Measurements from ENCODE around the gene ZNF592. TPM values are rescaled to one million over a fixed set of nuclear protein-coding genes. Genes with fewer than 3 reads are reported as not detected.

Gene ZNF592
- total RNA-seq, 1 donor from 2014 or later, result 13.3 TPM

DNA sequence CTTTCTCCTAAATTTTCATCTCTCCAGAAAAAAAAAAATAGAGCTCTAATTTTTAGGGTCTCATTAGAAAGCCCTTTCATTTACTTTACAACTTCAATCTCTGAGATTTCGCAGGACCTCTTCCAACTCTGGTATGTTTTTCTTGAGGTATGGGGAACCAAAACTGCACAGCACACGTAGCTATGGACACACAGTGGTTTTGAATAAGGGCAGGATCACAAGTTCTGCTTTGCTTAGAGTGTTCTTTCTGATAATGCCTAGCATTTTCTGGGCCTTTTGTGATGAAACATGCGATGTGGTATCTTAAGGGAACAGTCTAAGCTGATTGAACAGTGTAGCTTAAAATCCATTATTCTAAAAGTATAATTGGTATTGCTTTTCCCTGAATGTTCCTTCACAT lies 25.3 kb downstream of the ZNF592 start:
- no peak for DNase-seq (ENCODE audit: low read depth)

DNA sequence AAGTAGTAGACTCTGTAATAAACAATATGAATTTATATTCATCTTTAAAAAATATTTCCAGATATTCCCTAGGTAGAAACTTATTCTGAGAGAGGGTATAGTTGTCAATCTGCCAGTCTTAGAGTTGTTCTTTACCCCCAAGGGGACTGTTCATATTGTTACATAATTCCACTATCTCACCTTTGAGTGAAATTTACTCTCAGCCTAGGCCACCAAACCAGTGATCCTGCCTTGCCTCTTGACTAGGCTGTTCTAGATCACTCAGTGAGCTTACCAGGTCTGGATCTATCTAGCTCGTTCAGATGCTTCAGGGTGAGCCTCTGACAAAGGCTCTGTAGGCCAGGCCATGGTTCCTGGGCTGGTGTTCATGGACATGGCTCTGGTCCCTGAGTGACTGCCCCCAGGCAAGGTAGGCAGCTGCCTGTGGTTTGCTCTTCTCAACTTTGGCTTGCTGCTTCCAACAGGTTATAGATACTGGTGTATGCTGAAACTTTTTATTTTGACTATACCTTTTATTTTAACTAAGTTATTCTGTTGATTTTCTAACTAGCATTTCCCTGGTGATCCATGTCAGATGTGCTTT lies 27.6 kb downstream of the ZNF592 start:
- DNase-seq (ENCODE audit: low read depth), result peak; percentile 7

DNA sequence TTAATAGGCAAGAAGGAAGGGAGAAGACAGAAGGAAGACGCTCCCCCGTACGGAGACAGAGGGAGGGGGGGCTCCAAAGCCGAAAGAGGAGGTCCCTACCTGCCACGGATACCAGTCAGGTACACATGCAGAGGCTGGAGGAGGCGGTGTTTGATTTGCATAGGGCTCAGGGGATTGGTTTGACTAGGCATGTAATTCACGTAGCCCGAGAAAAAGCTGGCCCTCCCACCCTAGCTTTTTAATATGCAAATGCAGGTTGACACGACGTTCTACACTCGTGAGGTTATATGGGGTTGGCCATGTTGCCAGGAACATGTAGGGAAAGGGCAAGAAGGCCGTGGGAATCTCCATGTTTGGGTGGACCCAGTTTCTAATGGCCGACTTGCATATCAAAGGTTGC lies 29.8 kb downstream of the ZNF592 start:
- no peak for DNase-seq (ENCODE audit: low read depth)

DNA sequence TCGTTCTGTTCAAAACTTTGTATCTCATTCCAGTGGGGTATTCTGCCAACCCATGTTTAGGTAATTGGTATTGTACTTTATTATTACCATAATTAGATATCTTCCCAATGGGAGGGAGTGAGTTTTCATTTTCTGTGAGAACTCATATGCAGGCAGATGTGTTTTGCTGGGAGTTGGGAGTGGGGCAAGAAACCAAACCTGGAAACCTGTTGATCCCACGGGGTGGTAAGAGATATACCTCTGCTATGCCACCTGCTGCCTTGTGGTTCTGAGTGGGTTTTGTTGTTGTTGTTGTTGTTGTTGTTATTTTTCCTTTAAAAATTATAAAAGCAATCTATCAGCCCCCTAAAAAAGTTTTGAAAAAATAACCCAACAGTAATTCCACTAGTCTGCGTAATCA lies 32.1 kb downstream of the ZNF592 start:
- DNase-seq (ENCODE audit: low read depth), result no peak

DNA sequence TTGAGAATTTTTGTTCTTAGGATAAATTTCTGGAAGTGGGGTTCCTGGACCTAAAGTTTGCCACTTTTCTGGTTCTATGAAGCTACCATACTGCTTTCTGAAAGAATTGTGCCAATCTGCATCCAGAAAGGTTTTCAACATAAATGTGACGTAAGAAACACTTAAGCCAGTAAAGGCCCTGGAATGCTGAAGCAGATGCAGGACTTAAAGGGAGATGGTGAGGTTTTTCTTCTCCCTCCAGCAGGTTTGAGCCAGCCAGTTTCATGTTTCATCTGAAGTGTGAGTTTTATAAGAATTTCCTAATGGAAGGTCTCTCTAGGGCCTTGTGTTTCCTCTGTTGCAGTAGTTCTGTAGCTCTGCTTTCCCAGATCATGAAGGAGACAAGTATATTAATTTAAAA lies 33.1 kb downstream of the ZNF592 start:
- no peak for DNase-seq (ENCODE audit: low read depth)

DNA sequence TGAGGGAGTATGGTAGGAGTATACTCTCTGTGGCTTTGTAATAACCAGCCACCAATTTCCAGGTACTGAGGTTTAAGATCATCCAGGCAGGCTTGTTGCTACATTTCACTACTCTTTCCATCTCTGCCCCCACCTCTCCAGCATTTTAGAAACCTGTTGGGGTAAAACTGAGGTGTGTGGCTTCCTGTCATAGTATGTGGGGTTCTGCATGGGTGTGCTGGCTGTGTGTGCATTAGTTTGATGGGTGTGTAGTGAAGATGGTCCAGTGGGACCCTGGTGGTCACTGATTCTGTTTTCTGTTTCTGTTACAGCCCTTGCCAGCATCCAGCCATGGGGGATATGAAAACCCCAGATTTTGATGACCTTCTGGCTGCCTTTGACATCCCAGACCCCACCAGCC lies 34.0 kb downstream of the ZNF592 start:
- DNase-seq (ENCODE audit: low read depth), result no peak

DNA sequence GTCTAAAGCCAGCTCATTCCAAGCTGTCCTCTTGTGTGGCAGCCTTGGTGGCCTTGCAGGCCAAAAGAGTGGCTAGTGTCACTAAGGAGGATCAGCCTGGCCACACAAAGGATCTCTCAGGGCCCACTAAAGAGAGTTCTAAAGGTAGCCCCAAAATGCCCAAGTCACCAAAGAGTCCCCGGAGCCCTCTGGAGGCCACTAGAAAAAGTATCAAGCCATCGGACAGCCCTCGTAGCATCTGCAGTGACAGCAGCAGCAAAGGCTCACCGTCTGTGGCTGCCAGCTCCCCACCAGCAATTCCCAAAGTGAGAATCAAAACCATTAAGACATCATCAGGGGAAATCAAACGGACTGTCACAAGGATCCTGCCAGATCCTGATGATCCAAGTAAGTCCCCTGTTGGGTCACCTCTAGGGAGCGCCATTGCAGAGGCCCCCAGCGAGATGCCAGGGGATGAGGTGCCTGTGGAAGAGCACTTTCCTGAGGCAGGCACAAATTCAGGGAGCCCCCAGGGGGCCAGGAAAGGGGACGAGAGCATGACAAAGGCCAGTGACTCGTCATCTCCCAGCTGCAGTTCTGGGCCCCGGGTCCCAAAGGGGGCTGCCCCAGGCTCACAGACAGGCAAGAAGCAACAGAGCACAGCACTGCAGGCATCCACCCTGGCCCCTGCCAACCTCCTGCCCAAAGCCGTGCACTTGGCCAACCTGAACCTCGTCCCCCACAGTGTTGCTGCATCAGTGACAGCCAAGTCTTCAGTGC lies 35.3 kb downstream of the ZNF592 start:
- no peak for DNase-seq (ENCODE audit: low read depth)

DNA sequence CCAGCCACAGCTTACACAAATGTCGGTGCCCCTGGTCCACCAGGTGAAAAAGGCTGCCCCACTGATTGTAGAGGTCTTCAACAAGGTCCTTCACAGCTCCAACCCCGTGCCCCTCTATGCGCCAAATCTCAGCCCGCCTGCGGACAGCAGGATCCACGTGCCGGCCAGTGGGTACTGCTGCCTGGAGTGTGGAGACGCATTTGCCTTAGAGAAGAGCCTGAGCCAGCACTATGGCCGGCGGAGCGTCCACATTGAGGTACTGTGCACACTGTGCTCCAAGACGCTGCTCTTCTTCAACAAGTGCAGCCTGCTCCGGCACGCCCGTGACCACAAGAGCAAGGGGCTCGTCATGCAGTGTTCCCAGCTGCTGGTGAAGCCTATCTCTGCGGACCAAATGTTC lies 35.9 kb downstream of the ZNF592 start:
- peak; percentile 25 for DNase-seq (ENCODE audit: low read depth)

DNA sequence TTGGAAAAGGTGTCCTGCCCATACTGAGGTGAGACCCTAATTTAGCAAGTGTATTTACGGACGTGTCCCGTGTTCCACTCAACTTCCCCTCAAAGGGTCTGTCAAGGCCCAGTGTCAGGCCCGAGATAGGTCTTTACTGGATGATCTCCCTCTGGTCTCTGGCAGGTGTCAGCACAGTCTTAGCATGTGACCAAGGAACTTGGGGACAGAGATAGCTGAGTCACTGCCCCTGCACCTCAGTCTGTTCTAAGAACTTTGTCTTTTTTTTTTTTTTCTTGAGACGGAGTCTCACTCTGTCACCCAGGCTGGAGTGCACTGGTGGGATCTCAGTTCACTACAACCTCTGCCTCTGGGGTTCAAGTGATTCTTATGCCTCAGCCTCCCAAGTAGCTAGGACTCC lies 36.7 kb downstream of the ZNF592 start:
- peak; percentile 20 for DNase-seq (ENCODE audit: low read depth)

DNA sequence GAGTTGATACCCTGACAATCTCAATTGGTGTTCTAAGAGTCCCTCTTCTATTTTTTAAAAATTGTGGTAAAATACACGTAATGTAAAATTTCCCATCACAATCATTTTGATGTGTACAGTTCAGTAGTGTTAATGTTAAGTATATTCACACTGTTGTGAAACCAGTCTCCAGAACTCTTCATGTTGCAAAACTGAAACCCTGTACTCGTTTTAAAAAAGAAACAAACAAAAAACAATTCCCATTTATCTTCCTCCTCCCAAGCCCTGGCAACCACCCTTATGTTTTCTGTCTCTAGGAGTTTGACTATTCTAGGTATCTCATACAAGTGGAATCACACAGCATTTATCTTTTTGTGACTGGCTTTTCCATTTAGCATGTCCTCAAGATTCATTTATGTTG lies 40.1 kb downstream of the ZNF592 start:
- DNase-seq (ENCODE audit: low read depth), result no peak

DNA sequence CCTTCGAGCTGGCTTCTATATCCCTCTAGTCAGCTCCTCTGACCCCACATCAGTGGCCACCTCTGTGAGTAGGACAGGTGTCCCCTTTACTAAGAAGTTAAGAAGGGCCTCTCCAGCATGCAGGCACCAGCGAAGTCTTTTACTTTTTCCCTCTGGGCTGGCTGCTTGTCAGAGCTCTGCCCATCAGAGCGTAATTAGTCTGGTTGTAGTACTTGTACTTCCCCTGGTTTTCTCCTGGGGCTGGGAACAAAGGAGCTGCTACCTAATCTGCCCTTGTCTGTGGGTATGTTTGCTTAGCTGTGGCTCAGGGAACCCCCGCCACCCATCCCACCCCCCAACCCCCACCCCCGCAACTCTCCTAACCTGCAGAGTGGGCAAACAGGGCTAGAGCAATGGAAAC lies 41.4 kb downstream of the ZNF592 start:
- no peak for DNase-seq (ENCODE audit: low read depth)

DNA sequence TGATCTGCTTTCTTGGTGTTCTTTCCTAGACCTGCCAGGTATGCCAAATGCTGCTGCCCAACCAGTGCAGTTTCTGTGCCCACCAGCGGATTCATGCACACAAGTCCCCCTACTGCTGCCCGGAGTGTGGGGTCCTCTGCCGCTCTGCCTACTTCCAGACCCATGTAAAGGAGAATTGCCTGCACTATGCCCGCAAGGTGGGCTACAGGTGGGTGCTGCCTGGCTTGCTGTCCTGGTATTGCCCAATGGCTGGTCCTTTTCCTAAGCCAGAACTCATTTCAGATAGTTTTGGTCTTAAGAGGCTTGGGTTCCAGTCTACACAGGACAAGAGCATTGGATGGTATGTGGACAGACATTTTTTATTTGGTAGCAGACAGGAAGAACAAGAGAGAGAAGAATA lies 42.3 kb downstream of the ZNF592 start:
- DNase-seq (ENCODE audit: low read depth), result no peak

DNA sequence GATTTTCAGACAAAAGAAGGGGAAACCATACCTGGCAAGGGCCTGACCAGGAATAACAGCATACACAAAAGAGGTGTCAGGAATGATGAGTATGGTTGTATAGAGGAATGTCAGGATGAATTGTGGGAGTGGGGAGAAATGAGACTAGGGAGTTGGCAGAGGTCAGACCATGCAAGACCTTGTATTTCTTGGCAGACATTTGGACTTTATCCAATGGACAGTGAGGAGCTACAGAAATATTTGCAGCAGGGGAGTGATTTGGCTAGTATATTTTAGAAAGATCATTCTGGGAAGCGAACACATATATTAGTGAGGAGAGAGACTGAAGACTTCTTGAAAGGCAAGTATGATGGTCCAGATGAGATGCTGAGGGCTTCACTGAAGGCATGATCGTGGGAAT lies 43.4 kb downstream of the ZNF592 start:
- no peak for DNase-seq (ENCODE audit: low read depth)

DNA sequence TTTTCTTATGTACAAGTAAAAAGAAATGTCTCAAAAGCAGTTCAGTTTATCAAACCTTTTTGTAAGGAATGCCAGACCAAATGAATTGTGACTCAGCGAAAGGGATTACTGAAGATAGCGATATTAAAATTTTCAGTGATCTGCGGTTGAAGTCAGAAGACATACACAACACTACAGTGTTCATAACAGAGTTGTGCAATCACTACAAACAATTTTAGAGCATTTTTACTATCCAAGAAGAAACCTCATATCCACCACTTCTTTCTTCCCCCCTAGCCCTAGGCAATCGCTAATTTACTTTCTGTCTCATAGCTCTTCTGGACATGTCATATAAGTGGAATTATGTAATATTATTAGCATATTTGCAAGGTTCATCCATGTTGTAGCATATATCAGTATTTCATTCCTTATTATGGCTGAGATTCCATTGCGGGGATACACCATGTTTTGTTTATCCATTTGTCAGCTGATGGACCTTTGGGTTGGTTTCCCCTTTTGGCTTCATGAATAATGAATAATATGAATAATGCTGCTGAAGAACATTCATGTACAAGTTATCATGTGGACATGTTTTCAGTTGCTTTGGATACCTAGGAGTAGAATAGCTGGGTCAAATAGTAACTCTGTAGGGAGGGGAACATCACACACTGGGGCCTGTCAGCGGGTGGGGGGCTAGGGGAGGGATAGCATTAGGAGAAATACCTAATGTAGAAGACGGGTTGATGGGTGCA lies 45.2 kb downstream of the ZNF592 start:
- no peak for DNase-seq (ENCODE audit: low read depth)

DNA sequence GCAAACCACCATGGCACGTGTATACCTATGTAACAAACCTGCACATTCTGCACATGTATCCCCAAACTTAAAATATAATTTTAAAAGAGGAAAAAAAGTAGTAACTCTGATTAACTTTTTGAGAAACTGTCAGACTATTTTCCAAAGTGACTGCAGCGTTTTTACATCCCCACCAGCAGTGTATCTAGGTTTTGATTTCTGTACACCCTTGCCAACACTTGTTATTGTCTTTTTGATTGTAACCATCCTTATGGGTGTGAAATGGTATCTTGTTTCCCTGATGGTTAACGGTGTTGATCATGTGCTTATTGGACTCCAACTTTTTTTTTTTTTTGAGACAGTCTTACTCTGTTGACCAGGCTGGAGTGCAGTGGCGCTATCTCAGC lies 45.8 kb downstream of the ZNF592 start:
- DNase-seq (ENCODE audit: low read depth), result no peak

DNA sequence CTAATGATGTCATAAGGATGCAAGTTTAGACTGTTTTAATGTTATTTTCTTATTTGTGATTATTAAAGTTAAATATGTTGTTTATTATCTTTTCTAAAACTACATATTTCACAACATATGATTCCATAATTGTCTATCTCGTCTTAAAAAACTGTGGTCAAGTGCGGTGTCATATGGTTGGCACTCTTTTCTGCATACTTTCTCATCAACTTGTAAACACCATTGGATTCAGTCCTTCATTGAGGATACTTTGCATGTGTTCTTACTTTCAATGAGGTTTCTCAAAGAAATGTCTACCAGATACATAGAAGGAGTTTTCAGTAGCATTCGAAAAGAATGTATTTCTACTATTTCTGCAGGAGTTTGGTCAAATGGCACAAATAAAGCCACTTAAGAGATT lies 46.8 kb downstream of the ZNF592 start:
- no peak for DNase-seq (ENCODE audit: low read depth)

DNA sequence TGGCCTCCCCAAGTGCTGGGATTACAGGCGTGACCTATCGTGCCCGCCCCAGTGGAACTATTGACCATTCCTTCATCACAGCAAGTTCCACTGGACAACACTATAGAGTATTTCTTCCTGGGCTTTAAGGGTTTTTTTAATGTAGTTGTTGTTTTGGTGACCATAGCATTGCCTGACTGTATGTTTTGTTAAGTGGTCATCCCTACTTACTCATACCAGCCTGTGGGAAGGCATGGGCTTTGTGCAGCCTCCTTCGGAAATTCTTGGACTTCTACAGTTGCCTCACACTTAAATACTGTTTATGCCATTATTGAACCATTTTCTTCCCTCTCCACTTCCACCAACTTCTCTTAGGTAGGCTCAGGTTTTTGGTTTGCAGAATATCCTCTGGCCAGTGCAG lies 48.8 kb downstream of the ZNF592 start:
- no peak for DNase-seq (ENCODE audit: low read depth)

DNA sequence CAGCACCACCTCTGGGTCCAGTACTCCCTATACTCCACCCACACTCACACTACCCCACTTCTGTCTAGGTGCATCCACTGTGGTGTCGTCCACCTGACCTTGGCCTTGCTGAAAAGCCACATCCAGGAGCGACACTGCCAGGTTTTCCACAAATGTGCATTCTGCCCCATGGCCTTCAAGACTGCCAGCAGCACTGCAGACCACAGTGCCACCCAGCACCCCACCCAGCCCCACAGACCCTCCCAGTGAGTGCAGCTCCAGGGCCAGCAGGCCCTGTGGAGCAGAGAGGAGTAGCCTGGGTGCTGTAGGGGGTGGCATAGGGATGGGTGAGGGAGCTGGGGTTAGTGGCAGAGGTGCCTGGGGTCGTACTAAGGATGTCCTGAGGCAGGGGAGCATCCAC lies 49.4 kb downstream of the ZNF592 start:
- no peak for DNase-seq (ENCODE audit: low read depth)

DNA sequence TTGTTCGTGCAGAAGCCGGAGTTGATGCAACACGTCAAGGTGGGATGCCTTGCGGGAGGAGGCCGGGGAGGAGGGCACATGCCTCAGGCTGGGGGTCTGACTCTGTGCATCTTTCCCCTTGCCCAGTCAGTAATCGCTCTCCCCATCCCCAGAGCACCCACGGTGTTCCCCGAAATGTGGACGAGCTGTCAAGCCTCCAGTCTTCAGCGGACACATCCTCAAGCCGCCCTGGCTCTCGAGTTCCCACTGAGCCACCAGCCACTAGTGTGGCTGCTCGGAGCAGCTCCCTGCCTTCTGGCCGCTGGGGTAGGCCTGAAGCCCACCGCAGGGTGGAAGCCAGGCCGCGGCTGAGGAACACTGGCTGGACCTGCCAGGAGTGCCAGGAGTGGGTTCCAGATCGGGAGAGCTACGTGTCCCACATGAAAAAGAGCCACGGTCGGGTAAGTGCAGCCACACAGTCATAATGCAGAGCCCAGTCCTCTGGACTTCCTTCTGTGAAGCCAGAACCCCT lies 50.1 kb downstream of the ZNF592 start:
- DNase-seq (ENCODE audit: low read depth), result no peak

DNA sequence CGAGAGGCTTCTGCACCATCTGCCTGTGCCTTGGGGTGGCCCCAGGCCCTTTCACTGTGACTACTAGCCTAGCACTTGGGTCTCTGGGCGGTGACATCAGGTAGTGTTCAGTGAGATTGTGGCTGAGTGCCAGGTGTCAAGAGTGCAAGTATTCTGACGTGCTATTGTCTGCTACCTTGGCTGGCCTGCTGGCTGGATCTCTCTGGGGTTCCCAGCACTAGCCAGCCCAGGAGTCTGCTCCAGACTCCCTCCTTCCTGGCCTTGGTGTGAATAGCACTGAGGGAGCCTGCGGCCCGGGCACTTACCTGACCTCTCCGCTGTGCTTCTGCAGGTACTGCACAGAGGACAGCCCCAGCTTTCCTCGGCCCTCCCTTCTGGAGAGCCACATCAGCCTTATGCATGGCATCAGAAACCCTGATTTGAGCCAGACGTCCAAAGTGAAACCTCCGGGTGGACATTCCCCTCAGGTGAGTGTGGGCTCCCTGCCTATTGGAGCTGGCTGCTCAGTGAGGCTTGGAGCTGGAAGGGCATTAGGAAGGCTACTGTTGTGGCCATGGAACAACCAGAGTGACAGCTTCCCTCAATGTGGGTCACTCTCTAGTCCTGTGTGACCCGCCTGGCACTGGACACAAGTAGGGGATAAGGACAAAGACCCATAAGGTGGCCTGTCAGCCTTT lies 51.3 kb downstream of the ZNF592 start:
- no peak for DNase-seq (ENCODE audit: low read depth)

DNA sequence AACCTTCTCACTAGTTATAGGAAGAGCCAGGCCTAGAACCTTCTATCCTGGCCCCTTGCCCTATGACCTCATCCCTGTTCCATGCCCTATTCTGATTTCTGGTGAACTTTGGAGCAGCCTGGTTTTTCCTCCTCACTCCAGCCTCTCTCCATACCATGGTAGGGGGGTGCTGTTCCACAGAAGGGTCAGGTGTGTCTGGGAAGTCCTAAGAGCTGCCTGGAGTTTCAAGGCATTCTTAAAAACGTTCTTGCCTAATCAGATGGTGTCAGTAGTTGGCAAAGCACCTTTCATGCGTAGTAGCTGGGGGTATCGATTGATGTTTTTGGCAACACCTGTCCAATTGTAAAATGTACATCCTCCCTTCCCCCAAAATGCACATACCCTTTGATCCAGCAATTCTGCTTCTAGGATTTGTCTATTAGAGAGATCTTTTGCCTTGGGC lies 52.0 kb downstream of the ZNF592 start:
- DNase-seq (ENCODE audit: low read depth), result no peak

Measured in myocyte (in vitro differentiated cells).